Measurements from ENCODE around the gene SLC4A8. TPM values are rescaled to one million over a fixed set of nuclear protein-coding genes. Genes with fewer than 3 reads are reported as not detected.

Gene SLC4A8
- total and polyA plus RNA-seq, 9 of the 15 experiments (the other 6 are each of a cell fraction or from before 2014, with no cell fraction given): 0.04 to 1.5 (median 0.12) TPM; not detected in 2

GRCh38 chr12:51547606-51548005, 123.0 kb downstream of the SLC4A8 start (continued):
- TF ChIP-seq ZNF395 (CRISPR knock-in tag; IDR thresholded peaks at IDR 0.05) (no peak), ZNF398 (CRISPR knock-in tag; IDR thresholded peaks at IDR 0.05) (no peak), ZNF121 (CRISPR knock-in tag; conservative IDR thresholded peaks at IDR 0.05) (no peak), KLF13 (tag; IDR thresholded peaks at IDR 0.05; ENCODE audit: borderline replicate concordance, low read depth) (no peak), ZNF445 (CRISPR knock-in tag; IDR thresholded peaks at IDR 0.05; ENCODE audit: low read depth) (no peak), SRSF9 (IDR thresholded peaks at IDR 0.05; ENCODE audit: borderline replicate concordance, low read depth, low read length) (no peak), GATA2 (CRISPR knock-in tag; IDR thresholded peaks at IDR 0.05) (no peak), ZNF408 (CRISPR knock-in tag; IDR thresholded peaks at IDR 0.05; ENCODE audit: low read depth) (no peak), ATF6 (CRISPR knock-in tag; IDR thresholded peaks at IDR 0.05) (no peak)

Measured in K562 (cell line).